Measurements from ENCODE around the gene DEXI.

DEXI gene

DNA sequence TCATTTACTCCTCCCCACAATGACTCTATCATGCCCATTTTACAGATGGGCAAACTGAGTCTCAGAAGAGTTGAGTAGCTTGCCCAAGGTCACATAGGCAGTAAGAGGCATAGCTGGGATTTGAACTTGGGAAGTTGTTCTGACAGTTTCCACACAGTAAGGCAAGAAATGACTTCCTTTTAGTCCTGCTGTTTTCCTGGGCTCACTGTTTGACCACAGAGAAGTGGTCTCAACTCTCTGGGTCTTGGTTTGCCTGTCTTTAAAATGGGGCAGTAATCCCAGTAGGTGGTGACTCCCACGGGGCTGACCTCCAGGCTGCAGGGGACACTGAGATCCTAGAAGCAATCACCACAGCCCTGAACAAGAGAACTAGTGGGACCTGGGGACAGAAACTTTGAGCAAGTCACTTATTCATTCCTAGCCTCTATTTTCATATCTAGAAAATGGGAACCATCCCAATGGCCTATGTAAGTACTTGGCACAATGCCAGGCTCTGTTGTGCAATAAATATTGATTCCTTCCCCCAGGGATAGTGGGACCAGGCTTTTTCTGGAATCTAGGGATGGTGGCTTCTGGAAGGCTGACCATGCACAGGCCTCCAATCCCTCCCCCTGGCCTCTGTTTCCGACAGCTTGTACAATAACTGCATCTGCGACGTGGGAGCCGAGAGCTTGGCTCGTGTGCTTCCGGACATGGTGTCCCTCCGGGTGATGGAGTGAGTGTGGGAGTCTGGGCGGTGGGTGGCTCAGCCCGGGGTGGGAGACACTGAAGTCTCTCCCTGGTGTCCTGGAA lies 20.5 kb downstream of the DEXI start:
- Mint-ChIP-seq H3K36me3 (peaks cover 40% of the 10 kb centered on the region), H3K9me3 (no peaks in the 10 kb centered on the region), H3K4me3 (no peak overlapping the region), H3K4me1 (peaks cover 16% of the 10 kb centered on the region), H3K27me3 (no peaks in the 10 kb centered on the region), H3K27ac (peak overlapping the region; percentile 45)
- DNase-seq (ENCODE audit: low spot score in 2 of 2) (no peak), ATAC-seq (ENCODE audit: low read depth) (no peak)

DNA sequence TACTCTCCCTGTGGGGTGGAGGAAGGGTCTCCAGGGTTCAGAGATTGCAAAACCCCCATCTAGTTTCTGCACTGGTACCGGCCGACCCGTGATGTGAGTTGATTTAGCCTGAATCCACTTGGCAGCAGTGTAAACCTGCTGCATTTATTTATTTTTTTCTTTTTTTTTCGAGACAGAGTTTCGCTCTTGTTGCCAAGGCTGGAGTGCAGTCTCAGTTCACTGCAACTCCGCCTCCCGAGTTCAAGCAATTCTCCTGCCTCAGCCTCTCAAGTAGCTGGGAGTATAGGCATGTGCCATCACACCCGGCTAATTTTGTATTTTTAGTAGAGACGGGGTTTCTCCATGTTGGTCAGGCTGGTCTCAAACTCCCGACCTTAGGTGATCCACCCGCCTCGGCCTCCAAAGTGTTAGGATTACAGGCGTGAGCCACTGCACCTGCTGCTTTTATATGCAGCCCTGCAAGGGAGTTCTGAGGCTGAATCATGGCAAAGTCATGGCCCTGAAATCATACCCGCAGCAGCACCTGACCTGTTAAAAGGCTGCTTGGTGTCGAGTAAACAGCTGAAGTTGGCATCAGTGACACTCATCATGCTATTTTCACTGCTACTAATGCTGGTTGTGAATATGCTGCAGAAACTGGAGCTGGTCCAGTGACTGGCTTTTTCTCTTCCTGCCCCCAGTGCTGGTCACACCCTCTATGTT lies 21.4 kb downstream of the DEXI start:
- Mint-ChIP-seq H3K4me3 (no peak overlapping the region), H3K4me1 (peaks cover 19% of the 10 kb centered on the region), H3K27me3 (no peaks in the 10 kb centered on the region), H3K36me3 (peaks cover 45% of the 10 kb centered on the region), H3K27ac (peak overlapping the region; percentile 45), H3K9me3 (no peaks in the 10 kb centered on the region)
- no peak for ATAC-seq (ENCODE audit: low read depth)
- DNase-seq (ENCODE audit: low spot score in 2 of 2): no peak

DNA sequence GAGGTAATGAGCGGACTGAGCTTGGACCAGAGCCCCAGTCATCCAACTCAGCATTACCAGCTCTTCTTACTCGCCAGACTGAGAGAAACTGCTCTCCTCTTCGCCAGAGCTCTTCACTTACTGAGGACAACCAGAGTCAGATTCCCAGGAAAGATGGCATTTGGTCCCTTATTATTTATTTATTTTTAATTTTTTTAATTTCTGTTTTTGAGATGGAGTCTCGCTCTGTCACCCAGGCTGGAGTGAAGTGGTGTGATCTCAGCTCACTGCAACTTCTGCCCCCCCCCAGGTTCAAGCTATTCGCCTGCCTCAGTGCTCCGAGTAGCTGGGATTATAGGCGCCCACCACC lies 23.3 kb downstream of the DEXI start:
- peaks cover 29% of the 10 kb centered on the region for H3K4me1 Mint-ChIP-seq
- no peaks in the 10 kb centered on the region for H3K27me3 Mint-ChIP-seq
- DNase-seq (ENCODE audit: low spot score in 2 of 2): no peak
- H3K9me3 Mint-ChIP-seq: no peaks in the 10 kb centered on the region
- H3K36me3 Mint-ChIP-seq: peaks cover 46% of the 10 kb centered on the region
- H3K27ac Mint-ChIP-seq: peak overlapping the region; percentile 95
- no peak overlapping the region for H3K4me3 Mint-ChIP-seq
- ATAC-seq (ENCODE audit: low read depth): no peak

DNA sequence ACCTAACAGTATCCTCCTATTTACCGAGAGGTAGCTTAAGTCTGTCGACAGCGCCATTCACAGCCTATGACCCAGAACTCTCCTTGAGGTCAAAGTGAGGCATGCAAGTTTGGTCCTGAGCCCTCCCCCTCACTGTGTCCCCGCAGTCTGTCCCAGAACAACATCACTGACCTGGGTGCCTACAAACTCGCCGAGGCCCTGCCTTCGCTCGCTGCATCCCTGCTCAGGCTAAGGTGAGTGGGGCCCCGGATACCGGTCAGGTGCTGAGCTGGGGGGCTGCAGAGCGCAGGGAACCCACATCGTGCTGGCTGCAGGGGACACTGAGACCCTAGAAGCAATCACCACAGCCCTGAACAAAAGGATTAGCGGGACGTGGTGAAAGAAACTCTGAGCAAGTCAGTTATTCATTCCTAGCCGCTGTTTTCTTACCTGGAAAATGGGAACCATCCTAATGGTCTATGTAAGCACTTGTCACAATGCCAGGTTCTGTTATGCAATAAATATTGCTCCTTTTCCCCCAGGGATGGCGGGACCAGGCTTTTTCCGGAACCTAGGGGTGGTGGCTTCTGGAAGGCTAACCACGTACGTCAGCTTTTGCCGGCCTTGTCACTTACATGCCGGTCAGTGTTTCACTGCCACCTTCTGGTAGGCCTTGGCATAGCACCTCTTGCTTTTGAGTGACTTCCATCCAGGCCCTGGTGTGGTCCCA lies 23.8 kb downstream of the DEXI start:
- peak overlapping the region; percentile 41 for H3K4me3 Mint-ChIP-seq
- H3K36me3 Mint-ChIP-seq: peaks cover 43% of the 10 kb centered on the region

DNA sequence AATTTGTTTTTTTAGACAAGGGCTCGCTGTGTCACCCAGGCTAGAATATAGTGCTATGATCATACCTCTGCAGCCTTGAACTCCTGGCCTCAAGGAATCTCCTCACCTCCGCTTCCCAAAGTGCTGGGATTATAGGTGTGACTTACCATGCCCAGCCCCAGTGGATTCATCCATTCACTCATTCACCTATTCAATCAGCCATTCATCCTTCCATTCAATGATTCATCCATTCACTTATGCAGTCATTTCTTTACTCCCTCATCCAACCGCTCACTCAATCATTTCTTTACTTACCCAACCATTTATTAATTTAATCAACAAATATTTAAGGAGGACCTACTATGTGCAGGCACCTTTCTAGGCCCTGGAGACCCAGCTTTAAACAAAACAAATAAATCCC lies 25.7 kb downstream of the DEXI start:
- no peak for DNase-seq (ENCODE audit: low spot score in 2 of 2)
- Mint-ChIP-seq H3K9me3 (no peaks in the 10 kb centered on the region), H3K27ac (peak overlapping the region; percentile 95), H3K4me1 (peaks cover 42% of the 10 kb centered on the region), H3K27me3 (no peaks in the 10 kb centered on the region), H3K36me3 (peaks cover 42% of the 10 kb centered on the region), H3K4me3 (no peak overlapping the region)
- ATAC-seq (ENCODE audit: low read depth): no peak

More for the DNA sequence above, 23.8 kb downstream of the DEXI start:
- ATAC-seq (ENCODE audit: low read depth) (peak; percentile 74), DNase-seq (ENCODE audit: low spot score in 2 of 2) (peak; percentile 90 to 92)
- Mint-ChIP-seq H3K9me3 (no peaks in the 10 kb centered on the region), H3K27me3 (no peaks in the 10 kb centered on the region), H3K4me1 (peaks cover 28% of the 10 kb centered on the region), H3K27ac (peak overlapping the region; percentile 95)

DNA sequence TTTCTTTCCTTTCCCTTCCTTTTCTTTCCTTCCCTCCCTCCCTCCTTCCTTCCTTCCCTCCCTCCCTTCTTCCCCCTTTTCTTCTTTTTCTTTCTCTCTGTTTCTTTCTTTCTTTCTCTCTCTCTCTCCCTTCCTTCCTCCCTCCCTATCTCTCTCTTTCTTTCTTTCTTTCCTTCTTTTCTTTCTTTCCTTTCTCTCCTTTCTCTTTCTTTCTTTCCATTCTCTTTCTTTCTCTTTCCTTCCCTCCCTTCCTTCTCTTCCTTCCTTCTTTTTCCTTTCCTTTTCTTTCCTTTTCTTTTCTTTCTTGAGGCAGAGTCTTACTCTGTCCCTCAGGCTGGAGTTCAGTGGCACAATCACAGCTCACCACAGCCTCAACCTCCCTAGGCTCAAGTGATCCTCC lies 31.0 kb downstream of the DEXI start:
- Mint-ChIP-seq H3K9me3 (no peaks in the 10 kb centered on the region), H3K27me3 (no peaks in the 10 kb centered on the region), H3K4me3 (peak overlapping the region; percentile 11), H3K4me1 (peaks cover 45% of the 10 kb centered on the region), H3K36me3 (peaks cover 42% of the 10 kb centered on the region), H3K27ac (peak overlapping the region; percentile 88)
- no peak for DNase-seq (ENCODE audit: low spot score in 2 of 2)
- no peak for ATAC-seq (ENCODE audit: low read depth)

DNA sequence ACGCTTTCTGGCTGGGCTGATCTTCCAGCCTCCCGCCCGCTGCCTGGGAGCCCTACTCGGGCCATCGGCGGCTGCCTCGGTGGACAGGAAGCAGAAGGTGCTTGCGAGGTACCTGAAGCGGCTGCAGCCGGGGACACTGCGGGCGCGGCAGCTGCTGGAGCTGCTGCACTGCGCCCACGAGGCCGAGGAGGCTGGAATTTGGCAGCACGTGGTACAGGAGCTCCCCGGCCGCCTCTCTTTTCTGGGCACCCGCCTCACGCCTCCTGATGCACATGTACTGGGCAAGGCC lies 34.6 kb downstream of the DEXI start:
- H3K36me3 Mint-ChIP-seq: peaks cover 44% of the 10 kb centered on the region
- H3K4me1 Mint-ChIP-seq: peaks cover 34% of the 10 kb centered on the region
- H3K27ac Mint-ChIP-seq: no peak overlapping the region
- no peak for ATAC-seq (ENCODE audit: low read depth)
- no peaks in the 10 kb centered on the region for H3K9me3 Mint-ChIP-seq
- no peak for DNase-seq (ENCODE audit: low spot score in 2 of 2)
- no peak overlapping the region for H3K4me3 Mint-ChIP-seq
- no peaks in the 10 kb centered on the region for H3K27me3 Mint-ChIP-seq

DNA sequence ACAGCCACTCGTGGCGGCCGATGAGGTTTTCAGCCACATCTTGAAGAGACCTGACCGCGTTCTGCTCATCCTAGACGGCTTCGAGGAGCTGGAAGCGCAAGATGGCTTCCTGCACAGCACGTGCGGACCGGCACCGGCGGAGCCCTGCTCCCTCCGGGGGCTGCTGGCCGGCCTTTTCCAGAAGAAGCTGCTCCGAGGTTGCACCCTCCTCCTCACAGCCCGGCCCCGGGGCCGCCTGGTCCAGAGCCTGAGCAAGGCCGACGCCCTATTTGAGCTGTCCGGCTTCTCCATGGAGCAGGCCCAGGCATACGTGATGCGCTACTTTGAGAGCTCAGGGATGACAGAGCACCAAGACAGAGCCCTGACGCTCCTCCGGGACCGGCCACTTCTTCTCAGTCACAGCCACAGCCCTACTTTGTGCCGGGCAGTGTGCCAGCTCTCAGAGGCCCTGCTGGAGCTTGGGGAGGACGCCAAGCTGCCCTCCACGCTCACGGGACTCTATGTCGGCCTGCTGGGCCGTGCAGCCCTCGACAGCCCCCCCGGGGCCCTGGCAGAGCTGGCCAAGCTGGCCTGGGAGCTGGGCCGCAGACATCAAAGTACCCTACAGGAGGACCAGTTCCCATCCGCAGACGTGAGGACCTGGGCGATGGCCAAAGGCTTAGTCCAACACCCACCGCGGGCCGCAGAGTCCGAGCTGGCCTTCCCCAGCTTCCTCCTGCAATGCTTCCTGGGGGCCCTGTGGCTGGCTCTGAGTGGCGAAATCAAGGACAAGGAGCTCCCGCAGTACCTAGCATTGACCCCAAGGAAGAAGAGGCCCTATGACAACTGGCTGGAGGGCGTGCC lies 35.1 kb downstream of the DEXI start:
- no peaks in the 10 kb centered on the region for H3K9me3 Mint-ChIP-seq
- H3K27me3 Mint-ChIP-seq: no peaks in the 10 kb centered on the region
- H3K4me1 Mint-ChIP-seq: peaks cover 36% of the 10 kb centered on the region
- H3K27ac Mint-ChIP-seq: no peak overlapping the region
- DNase-seq (ENCODE audit: low spot score in 2 of 2) (no peak), ATAC-seq (ENCODE audit: low read depth) (no peak)
- H3K4me3 Mint-ChIP-seq: no peak overlapping the region
- H3K36me3 Mint-ChIP-seq: peaks cover 49% of the 10 kb centered on the region

DNA sequence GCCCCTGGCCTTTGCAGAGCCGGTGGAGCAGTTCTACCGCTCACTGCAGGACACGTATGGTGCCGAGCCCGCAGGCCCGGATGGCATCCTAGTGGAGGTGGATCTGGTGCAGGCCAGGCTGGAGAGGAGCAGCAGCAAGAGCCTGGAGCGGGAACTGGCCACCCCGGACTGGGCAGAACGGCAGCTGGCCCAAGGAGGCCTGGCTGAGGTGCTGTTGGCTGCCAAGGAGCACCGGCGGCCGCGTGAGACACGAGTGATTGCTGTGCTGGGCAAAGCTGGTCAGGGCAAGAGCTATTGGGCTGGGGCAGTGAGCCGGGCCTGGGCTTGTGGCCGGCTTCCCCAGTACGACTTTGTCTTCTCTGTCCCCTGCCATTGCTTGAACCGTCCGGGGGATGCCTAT lies 35.8 kb downstream of the DEXI start:
- Mint-ChIP-seq H3K4me3 (no peak overlapping the region), H3K4me1 (peaks cover 31% of the 10 kb centered on the region), H3K27me3 (no peaks in the 10 kb centered on the region), H3K36me3 (peaks cover 50% of the 10 kb centered on the region), H3K27ac (no peak overlapping the region), H3K9me3 (no peaks in the 10 kb centered on the region)
- DNase-seq (ENCODE audit: low spot score in 2 of 2): no peak
- no peak for ATAC-seq (ENCODE audit: low read depth)

DNA sequence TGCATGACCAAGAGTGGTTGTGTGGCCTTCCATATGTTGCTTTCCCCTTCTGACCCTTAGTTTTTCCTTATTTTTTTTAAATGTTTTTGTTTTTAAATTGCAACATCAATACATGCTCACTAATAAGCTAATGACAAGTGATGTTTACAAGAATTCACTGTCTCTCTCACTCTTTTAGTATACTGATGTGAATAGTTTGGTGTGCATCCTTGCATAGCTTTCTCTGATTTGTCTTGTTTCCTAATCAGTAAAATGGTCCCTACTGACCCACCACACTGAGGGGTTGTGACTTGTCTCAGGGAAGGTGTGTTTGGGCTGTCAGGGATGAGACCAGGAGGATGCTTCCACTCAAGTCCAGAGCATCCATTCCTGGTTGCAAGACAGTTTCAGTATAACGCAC lies 39.3 kb downstream of the DEXI start:
- DNase-seq (ENCODE audit: low spot score in 2 of 2) (no peak), ATAC-seq (ENCODE audit: low read depth) (no peak)
- no peak overlapping the region for H3K4me3 Mint-ChIP-seq
- H3K4me1 Mint-ChIP-seq: peaks cover 34% of the 10 kb centered on the region
- H3K27ac Mint-ChIP-seq: no peak overlapping the region
- peaks cover 56% of the 10 kb centered on the region for H3K36me3 Mint-ChIP-seq
- H3K27me3 Mint-ChIP-seq: no peaks in the 10 kb centered on the region
- H3K9me3 Mint-ChIP-seq: no peaks in the 10 kb centered on the region

DNA sequence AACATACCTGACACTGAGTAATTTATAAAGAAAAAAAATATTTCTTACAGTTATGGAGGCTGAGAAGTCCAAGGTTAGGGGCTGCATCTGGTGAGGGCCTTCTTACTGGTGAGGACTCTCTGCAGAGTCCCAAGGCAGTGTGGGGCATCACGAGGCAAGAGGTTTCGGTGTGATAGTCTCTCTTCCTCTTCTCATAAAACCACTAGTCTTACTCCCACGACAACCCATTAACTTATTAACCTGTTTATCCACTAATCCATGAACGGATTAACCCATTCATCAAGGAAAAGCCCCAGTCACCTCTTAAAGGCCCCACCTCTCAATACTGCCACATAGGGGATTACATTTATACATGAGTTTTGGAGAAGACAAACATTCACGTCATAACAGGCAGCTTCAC lies 45.1 kb downstream of the DEXI start:
- peaks cover 62% of the 10 kb centered on the region for H3K36me3 Mint-ChIP-seq
- peak; percentile 88 for ATAC-seq (ENCODE audit: low read depth)

DNA sequence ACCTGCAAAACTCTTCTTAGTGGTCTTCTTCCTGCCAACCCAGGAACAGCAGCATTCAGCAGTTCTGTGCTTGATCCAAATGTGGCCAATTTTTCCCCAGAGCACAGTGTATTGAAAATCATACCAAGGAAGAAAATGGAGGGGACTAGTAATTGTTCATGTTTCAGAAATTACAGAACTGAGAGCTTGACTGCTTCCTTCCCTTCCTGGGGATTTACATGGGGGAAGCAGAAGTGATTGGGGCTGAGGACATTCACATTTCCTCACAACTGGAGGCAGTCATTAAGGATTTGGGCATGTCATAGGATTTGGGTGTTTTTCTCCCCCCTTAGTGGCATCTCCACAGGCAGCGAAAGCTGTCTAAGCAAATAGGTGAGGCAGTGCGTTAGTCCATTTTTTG lies 45.5 kb downstream of the DEXI start:
- DNase-seq (ENCODE audit: low spot score in 2 of 2) (no peak), ATAC-seq (ENCODE audit: low read depth) (peak; percentile 48)
- H3K4me1 Mint-ChIP-seq: peaks cover 67% of the 10 kb centered on the region
- no peaks in the 10 kb centered on the region for H3K9me3 Mint-ChIP-seq
- H3K36me3 Mint-ChIP-seq: peaks cover 63% of the 10 kb centered on the region
- H3K27ac Mint-ChIP-seq: peak overlapping the region; percentile 87
- H3K4me3 Mint-ChIP-seq: peak overlapping the region; percentile 73
- H3K27me3 Mint-ChIP-seq: no peaks in the 10 kb centered on the region

More for the DNA sequence above, 45.1 kb downstream of the DEXI start:
- peak in 1 of 2 donors; percentile 32 for DNase-seq (ENCODE audit: low spot score in 2 of 2)
- H3K27ac Mint-ChIP-seq: peak overlapping the region; percentile 87
- no peaks in the 10 kb centered on the region for H3K27me3 Mint-ChIP-seq
- H3K9me3 Mint-ChIP-seq: no peaks in the 10 kb centered on the region
- H3K4me3 Mint-ChIP-seq: peak overlapping the region; percentile 76
- peaks cover 66% of the 10 kb centered on the region for H3K4me1 Mint-ChIP-seq

DNA sequence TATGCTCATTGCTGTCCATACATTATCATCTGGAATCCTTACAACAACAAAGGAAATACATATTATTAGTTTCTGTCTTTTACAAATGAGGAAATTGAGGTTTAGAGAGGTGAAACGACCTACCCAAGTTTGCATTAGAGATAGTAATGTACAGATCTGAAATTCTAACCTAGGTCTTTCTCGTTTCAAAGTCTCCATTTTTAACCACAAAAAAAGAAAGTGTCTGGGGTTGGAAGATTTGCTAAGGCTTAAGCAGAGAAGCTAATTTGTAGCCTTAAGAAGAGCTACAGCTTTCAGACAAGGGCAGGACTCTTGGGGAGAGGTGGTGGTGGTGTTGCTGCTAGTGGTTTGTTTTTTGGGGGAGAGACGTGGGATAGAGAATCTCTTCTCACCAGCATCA lies 46.1 kb downstream of the DEXI start:
- no peaks in the 10 kb centered on the region for H3K9me3 Mint-ChIP-seq
- H3K4me1 Mint-ChIP-seq: peaks cover 68% of the 10 kb centered on the region
- H3K27ac Mint-ChIP-seq: peak overlapping the region; percentile 87
- ATAC-seq (ENCODE audit: low read depth): no peak
- H3K36me3 Mint-ChIP-seq: peaks cover 60% of the 10 kb centered on the region
- no peaks in the 10 kb centered on the region for H3K27me3 Mint-ChIP-seq
- DNase-seq (ENCODE audit: low spot score in 2 of 2): no peak
- peak overlapping the region; percentile 73 for H3K4me3 Mint-ChIP-seq
